ENCODE results near the gene DHRS12.

DNA sequence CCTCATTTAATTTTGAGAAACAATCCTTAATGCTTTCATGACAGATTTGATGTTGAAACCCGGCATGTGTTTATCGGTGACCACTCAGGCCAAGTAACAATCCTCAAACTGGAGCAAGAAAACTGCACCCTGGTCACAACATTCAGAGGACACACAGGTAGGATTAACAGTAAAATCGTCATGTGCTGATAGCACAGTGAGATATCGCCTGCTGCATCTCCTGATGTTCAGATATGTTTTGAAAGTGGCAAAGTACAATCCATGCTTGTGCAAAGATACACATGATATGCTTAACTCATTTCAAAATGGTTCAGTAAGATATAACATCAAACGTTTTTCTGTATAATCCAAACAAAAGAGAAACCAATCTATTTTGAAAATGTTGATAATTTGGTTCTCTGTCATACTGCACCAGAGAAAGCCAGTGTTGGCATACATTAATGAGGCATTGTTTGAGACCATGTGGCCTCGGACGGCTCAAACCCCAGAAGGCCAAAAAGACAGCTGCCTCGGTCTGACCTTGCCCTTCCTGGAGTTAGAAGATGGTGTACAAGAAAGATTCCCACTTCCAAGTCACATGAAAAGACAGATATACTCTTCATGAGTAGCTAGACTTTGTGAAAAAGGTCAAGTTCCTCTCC, 76.2 kb downstream of the DHRS12 start:
- TF ChIP-seq, protein P1, sequence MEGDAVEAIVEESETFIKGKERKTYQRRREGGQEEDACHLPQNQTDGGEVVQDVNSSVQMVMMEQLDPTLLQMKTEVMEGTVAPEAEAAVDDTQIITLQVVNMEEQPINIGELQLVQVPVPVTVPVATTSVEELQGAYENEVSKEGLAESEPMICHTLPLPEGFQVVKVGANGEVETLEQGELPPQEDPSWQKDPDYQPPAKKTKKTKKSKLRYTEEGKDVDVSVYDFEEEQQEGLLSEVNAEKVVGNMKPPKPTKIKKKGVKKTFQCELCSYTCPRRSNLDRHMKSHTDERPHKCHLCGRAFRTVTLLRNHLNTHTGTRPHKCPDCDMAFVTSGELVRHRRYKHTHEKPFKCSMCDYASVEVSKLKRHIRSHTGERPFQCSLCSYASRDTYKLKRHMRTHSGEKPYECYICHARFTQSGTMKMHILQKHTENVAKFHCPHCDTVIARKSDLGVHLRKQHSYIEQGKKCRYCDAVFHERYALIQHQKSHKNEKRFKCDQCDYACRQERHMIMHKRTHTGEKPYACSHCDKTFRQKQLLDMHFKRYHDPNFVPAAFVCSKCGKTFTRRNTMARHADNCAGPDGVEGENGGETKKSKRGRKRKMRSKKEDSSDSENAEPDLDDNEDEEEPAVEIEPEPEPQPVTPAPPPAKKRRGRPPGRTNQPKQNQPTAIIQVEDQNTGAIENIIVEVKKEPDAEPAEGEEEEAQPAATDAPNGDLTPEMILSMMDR (IDR thresholded peaks at IDR 0.05; ENCODE audit: borderline replicate concordance, extremely low read depth, low read length, poor library complexity, severe bottlenecking), result no peak
- no peak for TF ChIP-seq EZH2 (IDR thresholded peaks at IDR 0.05; ENCODE audit: borderline replicate concordance, low read depth, low read length, severe bottlenecking)

Measured in DND-41 (cell line).